SK-N-SH (cell line): ENCODE measurements around the gene AEN. TPM values are rescaled to one million over a fixed set of nuclear protein-coding genes. Genes with fewer than 3 reads are reported as not detected.

Experiments used
- CTCF ChIA-PET: fragments of 300-600, 350-600 bp; formaldehyde crosslinking; extraction: SDS; loops from one replicate; lab custom pipeline; 2021; lab: Yijun Ruan, JAX
- POLR2A ChIA-PET: fragments of 350-600 bp; sonication (Branson Sonifier 250); formaldehyde crosslinking; extraction: SDS; loops from one replicate; lab custom pipeline; 2020; ENCODE audit warnings: antibody characterized with exemption, inconsistent platforms; lab: Yijun Ruan, JAX
- DNase-seq: peaks from one replicate; pipeline ENCODE4 v3.0.0; 2012
- H2AFZ ChIP-seq: fragments of 200-600 bp; sonication (generic); 2 replicates; pipeline ENCODE4 v1.8.1; 2016; ENCODE audit warnings: antibody characterized with exemption, mild to moderate bottlenecking, low read depth
- H3F3A ChIP-seq: fragments of 200-600 bp; sonication (generic); replicated peaks from 2 replicates; pipeline ENCODE3; 2016; ENCODE audit warnings: antibody characterized with exemption, mild to moderate bottlenecking; ENCODE audit not compliant: insufficient read depth
- H3K27ac ChIP-seq, 2 experiments: fragments of 200-500 bp in 1 of 2; fragments of 200-600 bp in 1 of 2; sonication (Bioruptor generic) in 1 of 2; sonication (generic), shearing (Covaris generic) in 1 of 2; 2 replicates each; pipeline versions ENCODE4 v1.5.1 to v1.6.1; 2014 to 2016; ENCODE audit warnings: low read depth in 2 of 2, inconsistent platforms in 1 of 2, low read length in 1 of 2, mild to moderate bottlenecking in 1 of 2, mixed read lengths in 1 of 2
- H3K27me3 ChIP-seq: fragments of 200-600 bp; sonication (generic), shearing (Covaris generic); 2 replicates; pipeline ENCODE4 v1.6.1; 2016; ENCODE audit warnings: mixed run types; ENCODE audit not compliant: insufficient read depth
- H3K36me3 ChIP-seq, 2 experiments: fragments of 200-500 bp in 1 of 2; fragments of 200-600 bp in 1 of 2; sonication (Bioruptor generic) in 1 of 2; sonication (generic) in 1 of 2; replicated peaks in 1 of 2; 2 replicates each; pipeline versions ENCODE3 to v1.5.1; 2014 to 2016; ENCODE audit warnings: low read length in 1 of 2, mild to moderate bottlenecking in 1 of 2; ENCODE audit not compliant: insufficient read depth in 2 of 2, control insufficient read depth in 1 of 2
- H3K4me1 ChIP-seq, 2 experiments: fragments of 200-500 bp in 1 of 2; fragments of 200-600 bp in 1 of 2; sonication (Bioruptor generic) in 1 of 2; sonication (generic), shearing (Covaris generic) in 1 of 2; 2 replicates each; pipeline versions ENCODE4 v1.5.1 to v1.6.1; 2014 to 2016; ENCODE audit warnings: low read depth in 1 of 2, low read length in 1 of 2, mixed run types in 1 of 2; ENCODE audit not compliant: insufficient read depth in 2 of 2, control insufficient read depth in 1 of 2
- H3K4me2 ChIP-seq: fragments of 200-600 bp; sonication (generic), shearing (Covaris generic); 2 replicates; pipeline ENCODE4 v1.6.1; 2017; ENCODE audit warnings: mixed run types
- H3K4me3 ChIP-seq, 2 experiments: fragments of 200-500 bp in 1 of 2; fragments of 200-600 bp in 1 of 2; sonication (Bioruptor generic) in 1 of 2; sonication (generic), shearing (Covaris generic) in 1 of 2; 2 replicates each; pipeline versions ENCODE4 v1.5.1 to v1.8.1; 2014 to 2016; ENCODE audit warnings: low read depth in 2 of 2, inconsistent platforms in 1 of 2, low read length in 1 of 2, mild to moderate bottlenecking in 1 of 2, mixed read lengths in 1 of 2, moderate library complexity in 1 of 2
- H3K79me2 ChIP-seq: fragments of 200-600 bp; sonication (generic); 2 replicates; pipeline ENCODE4 v1.8.1; 2017; ENCODE audit warnings: mild to moderate bottlenecking; ENCODE audit not compliant: insufficient read depth
- H3K9ac ChIP-seq: fragments of 200-600 bp; sonication (generic); 2 replicates; pipeline ENCODE4 v1.6.1; 2017; ENCODE audit warnings: mixed run types
- H3K9me2 ChIP-seq: fragments of 200-600 bp; sonication (generic); 2 replicates; pipeline ENCODE4 v1.6.1; 2017; ENCODE audit warnings: mixed run types
- H3K9me3 ChIP-seq: fragments of 200-600 bp; sonication (generic); 2 replicates; pipeline ENCODE4 v1.6.1; 2017; ENCODE audit warnings: mixed run types, mild to moderate bottlenecking, moderate library complexity
- H4K20me1 ChIP-seq: fragments of 200-600 bp; sonication (generic); 2 replicates; pipeline ENCODE4 v1.6.1; 2017; ENCODE audit warnings: mild to moderate bottlenecking, mixed run types; ENCODE audit not compliant: insufficient read depth
- EZH2phosphoT487 ChIP-seq: fragments of 200-600 bp; sonication (generic); IDR thresholded peaks from 2 replicates; pipeline ENCODE4 v1.6.1; 2017; ENCODE audit warnings: low read depth, mixed run types, mild to moderate bottlenecking, antibody characterized with exemption, moderate library complexity, borderline replicate concordance
- FOSL2 ChIP-seq: IDR thresholded peaks from 2 replicates; pipeline ENCODE4 v1.4.0; 2012; ENCODE audit warnings: low read depth, mild to moderate bottlenecking, moderate library complexity, borderline replicate concordance
- FOXJ3 ChIP-seq: sonication (generic); formaldehyde crosslinking; IDR thresholded peaks from 2 replicates; pipeline ENCODE4 v1.5.1; 2020; ENCODE audit warnings: mild to moderate bottlenecking, missing genetic modification reagents
- FOXM1 ChIP-seq: IDR thresholded peaks from 2 replicates; pipeline ENCODE4 v1.4.0; 2012; ENCODE audit warnings: low read depth, mild to moderate bottlenecking
- GABPA ChIP-seq: IDR thresholded peaks from 2 replicates; pipeline ENCODE4 v1.4.0; 2012; ENCODE audit warnings: low read depth, mild to moderate bottlenecking
- NFIC ChIP-seq: IDR thresholded peaks from 2 replicates; pipeline ENCODE4 v1.4.0; 2012; ENCODE audit warnings: borderline replicate concordance
- RCOR1 ChIP-seq: fragments of 150-350 bp; IDR thresholded peaks from 2 replicates; pipeline ENCODE4 v1.6.1; 2017; ENCODE audit warnings: antibody characterized with exemption, low read length
- TAF1 ChIP-seq: IDR thresholded peaks from 2 replicates; pipeline ENCODE4 v1.6.1; 2012; ENCODE audit warnings: low read depth, mild to moderate bottlenecking, low read length, moderate library complexity, borderline replicate concordance
- TCF12 ChIP-seq: IDR thresholded peaks from 2 replicates; pipeline ENCODE4 v1.4.0; 2012
- WGBS: methylation state at CpG from one replicate; pipeline ENCODE4 v1.1.6; 2017; ENCODE audit warnings: low lambda C conversion rate; 5-methylcytosine and 5-hydroxymethylcytosine counted together
- polyA plus RNA-seq, 3 experiments: library from polyadenylated mRNA; depleted of rRNA; stranded (reverse); fragments of >200 nt; gene quantifications; 2 replicates each; pipeline ENCODE4 v1.2.3, GENCODE V29; 2012
- TF ChIP-seq, protein P1 (sequence below): fragments of 150-350 bp; IDR thresholded peaks from 2 replicates; pipeline ENCODE4 v1.6.1; 2017; ENCODE audit warnings: antibody characterized with exemption, low read length, low read depth, borderline replicate concordance
- TF ChIP-seq, protein P2 (sequence below): IDR thresholded peaks from 2 replicates; pipeline ENCODE4 v1.4.0; 2012; ENCODE audit warnings: low read depth
- TF ChIP-seq, protein P3 (sequence below): IDR thresholded peaks from 2 replicates; pipeline ENCODE4 v1.6.1; 2012; ENCODE audit warnings: mild to moderate bottlenecking, low read depth, low read length, moderate library complexity

Gene AEN
- polyA plus RNA-seq, 1 of the 3 experiments (the other 2 are of a cell fraction): 46.4 TPM

DNA sequence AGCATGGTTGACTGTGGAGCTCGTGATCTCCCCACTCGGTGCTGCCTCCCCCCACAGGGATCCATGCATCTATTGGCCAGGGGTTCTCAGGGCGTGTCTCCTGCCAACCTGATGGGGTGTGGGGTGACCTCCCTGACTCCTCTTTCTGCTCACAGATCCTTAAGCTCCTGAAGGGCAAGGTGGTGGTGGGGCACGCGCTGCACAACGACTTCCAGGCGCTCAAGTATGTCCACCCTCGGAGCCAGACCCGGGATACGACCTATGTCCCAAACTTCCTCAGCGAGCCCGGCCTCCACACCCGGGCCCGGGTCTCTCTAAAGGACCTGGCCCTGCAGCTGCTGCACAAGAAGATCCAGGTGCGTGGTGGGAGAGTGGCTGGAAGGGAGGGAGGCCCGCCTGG is 7.9 kb downstream of the AEN start:
- H3K4me1 ChIP-seq: peaks cover 2 to 11% of the 10 kb centered on the region in 2 experiments; a peak in 3 of 4 replicates
- H4K20me1 ChIP-seq: peaks cover 92% of the 10 kb centered on the region
- POLR2A ChIA-PET: no interaction called here
- no peak overlapping the region for H3K4me2 ChIP-seq
- no peaks in the 10 kb centered on the region for H3K9me3 ChIP-seq
- no peak overlapping the region for H3K4me3 ChIP-seq
- no peak overlapping the region for H2AFZ ChIP-seq
- no peak for DNase-seq
- H3K9me2 ChIP-seq: no peaks in the 10 kb centered on the region
- no peak overlapping the region for H3K27ac ChIP-seq
- H3F3A ChIP-seq: peaks cover 20% of the 10 kb centered on the region
- no peaks in the 10 kb centered on the region for H3K27me3 ChIP-seq
- TF ChIP-seq GABPA (no peak), NFIC (no peak), TCF12 (no peak), FOXJ3 (CRISPR knock-in tag) (no peak)
- TF ChIP-seq, protein P1, sequence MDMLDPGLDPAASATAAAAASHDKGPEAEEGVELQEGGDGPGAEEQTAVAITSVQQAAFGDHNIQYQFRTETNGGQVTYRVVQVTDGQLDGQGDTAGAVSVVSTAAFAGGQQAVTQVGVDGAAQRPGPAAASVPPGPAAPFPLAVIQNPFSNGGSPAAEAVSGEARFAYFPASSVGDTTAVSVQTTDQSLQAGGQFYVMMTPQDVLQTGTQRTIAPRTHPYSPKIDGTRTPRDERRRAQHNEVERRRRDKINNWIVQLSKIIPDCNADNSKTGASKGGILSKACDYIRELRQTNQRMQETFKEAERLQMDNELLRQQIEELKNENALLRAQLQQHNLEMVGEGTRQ: no peak
- H3K79me2 ChIP-seq: peaks cover 98% of the 10 kb centered on the region
- CTCF ChIA-PET: interaction anchor here (1.2 kb wide), 1 partner anchor 15 kb away, joined by 4 read pairs; no protein-coding TSS in a partner anchor
- no peak overlapping the region for H3K9ac ChIP-seq
- WGBS: 93% methylated on average over 15 of the region's 16 CpGs
- H3K36me3 ChIP-seq: peaks cover 62 to 72% of the 10 kb centered on the region in 2 experiments

DNA sequence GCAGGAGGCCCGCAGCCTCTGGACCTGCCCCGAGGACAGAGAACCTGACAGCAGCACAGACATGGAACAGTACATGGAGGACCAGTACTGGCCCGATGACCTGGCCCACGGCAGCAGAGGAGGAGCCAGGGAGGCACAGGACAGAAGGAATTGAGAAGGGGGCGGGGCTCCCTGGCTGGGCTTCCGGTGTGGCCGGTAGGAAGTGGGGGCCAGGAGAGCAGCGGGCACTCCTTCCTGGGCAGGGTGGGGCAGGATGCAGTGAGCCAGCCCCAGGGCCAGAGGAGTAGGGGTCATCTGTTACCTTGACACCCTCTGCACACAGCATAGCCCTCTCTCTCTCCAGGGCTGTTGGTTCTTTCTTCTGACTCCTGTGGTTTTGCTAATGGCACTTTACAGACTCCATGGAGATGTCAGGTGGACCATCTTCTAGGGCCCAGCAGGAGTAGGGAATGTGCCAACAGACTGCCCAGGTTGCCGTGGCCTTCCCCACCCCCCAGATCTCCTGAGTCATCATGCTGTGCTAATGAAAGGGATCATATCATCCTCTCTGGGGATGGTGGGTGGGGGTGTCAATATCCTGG is 9.1 kb downstream of the AEN start:
- POLR2A ChIA-PET: no interaction called here
- 80% methylated on average over 7 of the region's 9 CpGs for WGBS
- peaks cover 73 to 74% of the 10 kb centered on the region in 2 experiments for H3K36me3 ChIP-seq

DNA sequence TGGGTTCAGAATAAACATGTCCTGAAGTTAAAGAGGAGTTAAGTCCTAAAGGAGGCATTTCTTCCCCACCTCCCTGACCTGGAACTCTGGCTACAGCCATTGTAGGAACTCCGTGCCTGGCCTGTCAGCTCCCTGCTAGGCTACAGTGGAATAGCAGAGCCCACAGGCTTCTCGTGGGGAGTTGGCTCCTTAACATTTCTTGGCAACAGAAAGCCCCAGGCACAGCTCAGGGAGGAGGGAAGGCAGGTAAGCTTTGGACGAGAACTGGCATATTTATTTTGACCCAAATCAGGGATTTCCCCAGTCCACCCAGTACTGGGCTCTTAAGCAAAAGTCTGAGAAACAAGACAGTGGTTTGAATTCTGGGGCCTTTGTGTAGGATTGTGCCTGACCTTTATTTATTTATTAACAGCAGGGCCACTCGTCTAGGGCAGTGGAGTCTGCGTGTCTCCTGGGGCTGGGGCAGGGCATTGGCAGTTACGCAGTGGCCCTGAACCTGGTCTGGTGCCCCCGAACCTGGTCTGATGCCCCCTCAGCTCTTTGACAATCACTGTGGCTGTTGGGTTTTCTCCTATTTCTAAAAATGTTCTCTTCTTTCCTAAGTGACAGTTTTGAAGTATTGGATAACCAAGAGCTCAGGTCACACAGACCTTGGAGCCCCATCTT is 9.8 kb downstream of the AEN start:
- Histone ChIP-seq H3K9me3 (no peaks in the 10 kb centered on the region), H3K4me1 (no peaks in the 10 kb centered on the region; a peak in 1 of 4 replicates), H4K20me1 (peaks cover 81% of the 10 kb centered on the region), H3K9me2 (no peaks in the 10 kb centered on the region), H3K4me3 (no peak overlapping the region), H3K27me3 (no peaks in the 10 kb centered on the region), H3K9ac (no peak overlapping the region), H2AFZ (no peak overlapping the region), H3K36me3 (peaks cover 74 to 76% of the 10 kb centered on the region in 2 experiments), H3F3A (peaks cover 39% of the 10 kb centered on the region), H3K79me2 (peaks cover 87% of the 10 kb centered on the region), H3K27ac (no peak overlapping the region), H3K4me2 (no peak overlapping the region)
- WGBS: 93% methylated on average over 7 of the region's 7 CpGs
- DNase-seq: no peak
- CTCF ChIA-PET: interaction anchor here (0.7 to 1.6 kb wide), 4 partner anchors 16 to 176 kb away, joined by 3 to 6 read pairs (median 4); no protein-coding TSS in a partner anchor
- POLR2A ChIA-PET: interaction anchor here (0.6 kb wide), 1 partner anchor 524 kb away, joined by 3 read pairs; no protein-coding TSS in a partner anchor
- no peak for TF ChIP-seq TAF1
- TF ChIP-seq, protein P2, sequence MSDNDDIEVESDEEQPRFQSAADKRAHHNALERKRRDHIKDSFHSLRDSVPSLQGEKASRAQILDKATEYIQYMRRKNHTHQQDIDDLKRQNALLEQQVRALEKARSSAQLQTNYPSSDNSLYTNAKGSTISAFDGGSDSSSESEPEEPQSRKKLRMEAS: no peak
- TF ChIP-seq NFIC: no peak
- no peak for TF ChIP-seq RCOR1
- TF ChIP-seq GABPA: no peak
- TF ChIP-seq, protein P3, sequence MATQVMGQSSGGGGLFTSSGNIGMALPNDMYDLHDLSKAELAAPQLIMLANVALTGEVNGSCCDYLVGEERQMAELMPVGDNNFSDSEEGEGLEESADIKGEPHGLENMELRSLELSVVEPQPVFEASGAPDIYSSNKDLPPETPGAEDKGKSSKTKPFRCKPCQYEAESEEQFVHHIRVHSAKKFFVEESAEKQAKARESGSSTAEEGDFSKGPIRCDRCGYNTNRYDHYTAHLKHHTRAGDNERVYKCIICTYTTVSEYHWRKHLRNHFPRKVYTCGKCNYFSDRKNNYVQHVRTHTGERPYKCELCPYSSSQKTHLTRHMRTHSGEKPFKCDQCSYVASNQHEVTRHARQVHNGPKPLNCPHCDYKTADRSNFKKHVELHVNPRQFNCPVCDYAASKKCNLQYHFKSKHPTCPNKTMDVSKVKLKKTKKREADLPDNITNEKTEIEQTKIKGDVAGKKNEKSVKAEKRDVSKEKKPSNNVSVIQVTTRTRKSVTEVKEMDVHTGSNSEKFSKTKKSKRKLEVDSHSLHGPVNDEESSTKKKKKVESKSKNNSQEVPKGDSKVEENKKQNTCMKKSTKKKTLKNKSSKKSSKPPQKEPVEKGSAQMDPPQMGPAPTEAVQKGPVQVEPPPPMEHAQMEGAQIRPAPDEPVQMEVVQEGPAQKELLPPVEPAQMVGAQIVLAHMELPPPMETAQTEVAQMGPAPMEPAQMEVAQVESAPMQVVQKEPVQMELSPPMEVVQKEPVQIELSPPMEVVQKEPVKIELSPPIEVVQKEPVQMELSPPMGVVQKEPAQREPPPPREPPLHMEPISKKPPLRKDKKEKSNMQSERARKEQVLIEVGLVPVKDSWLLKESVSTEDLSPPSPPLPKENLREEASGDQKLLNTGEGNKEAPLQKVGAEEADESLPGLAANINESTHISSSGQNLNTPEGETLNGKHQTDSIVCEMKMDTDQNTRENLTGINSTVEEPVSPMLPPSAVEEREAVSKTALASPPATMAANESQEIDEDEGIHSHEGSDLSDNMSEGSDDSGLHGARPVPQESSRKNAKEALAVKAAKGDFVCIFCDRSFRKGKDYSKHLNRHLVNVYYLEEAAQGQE: no peak
- TF ChIP-seq FOSL2: no peak
- no peak for TF ChIP-seq EZH2phosphoT487

More for the DNA sequence above, 9.1 kb downstream of the AEN start:
- no peaks in the 10 kb centered on the region for H3K9me2 ChIP-seq
- H2AFZ ChIP-seq: no peak overlapping the region
- peaks cover 94% of the 10 kb centered on the region for H3K79me2 ChIP-seq
- CTCF ChIA-PET: interaction anchor here (1.0 to 1.6 kb wide), 3 partner anchors 15 to 175 kb away, joined by 3 to 6 read pairs (median 4); no protein-coding TSS in a partner anchor
- TF ChIP-seq, protein P2: no peak
- no peak for TF ChIP-seq FOXM1
- 0 out of 2 replicates have a peak, but pooled peaks have one; percentile 2 for TF ChIP-seq FOSL2
- no peak overlapping the region for H3K4me2 ChIP-seq
- H4K20me1 ChIP-seq: peaks cover 88% of the 10 kb centered on the region
- no peaks in the 10 kb centered on the region for H3K9me3 ChIP-seq
- DNase-seq: no peak
- peaks cover 32% of the 10 kb centered on the region for H3F3A ChIP-seq
- H3K27me3 ChIP-seq: no peaks in the 10 kb centered on the region
- H3K9ac ChIP-seq: no peak overlapping the region
- no peaks in the 10 kb centered on the region; a peak in 1 of 4 replicates for H3K4me1 ChIP-seq
- H3K4me3 ChIP-seq: no peak overlapping the region
- no peak overlapping the region for H3K27ac ChIP-seq
